Myocyte (in vitro differentiated cells): Measurements from ENCODE around the gene SH2D7. TPM values are rescaled to one million over a fixed set of nuclear protein-coding genes. Genes with fewer than 3 reads are reported as not detected.
A peak's percentile ranks its signal among the peaks of the same experiment; 100 is the strongest.

ENCODE experiments used
- DNase-seq: peaks from one replicate; pipeline ENCODE4 v3.0.0-alpha.2; 2012; ENCODE audit warnings: low read depth
- polyA plus RNA-seq: library from polyadenylated mRNA; unstranded; fragments of >200 nt; gene quantifications from one replicate; pipeline ENCODE4 v1.2.1, GENCODE V29; 2012; ENCODE audit warnings: missing spikeins
- total RNA-seq: library from RNA; depleted of rRNA; stranded (reverse); fragments of >200 nt; gene quantifications from 2 replicates; pipeline ENCODE4 v1.2.3, GENCODE V29; 2014

SH2D7 gene
- 0.16 and 0.31 TPM in 2 replicates for total RNA-seq
- polyA plus RNA-seq = 0.24 TPM

GRCh38 chr15:78092261-78093041 is at the start of gene SH2D7:
SH2D7 (plus strand) TSS chr15:78092561; CDS start chr15:78092585, 24 bp downstream.
- peak; percentile 69 for DNase-seq

GRCh38 chr15:78044407-78045155 is 47.8 kb upstream of the SH2D7 start:
- DNase-seq = no peak

GRCh38 chr15:78045189-78045588 is 47.2 kb upstream of the SH2D7 start:
- no peak for DNase-seq

GRCh38 chr15:78046796-78047341 is 45.5 kb upstream of the SH2D7 start:
- no peak for DNase-seq

- peak; percentile 79 for DNase-seq
These were observed 44.4 kb upstream of the SH2D7 start for GRCh38 chr15:78047761-78048627.

- DNase-seq = no peak
These were observed 43.8 kb upstream of the SH2D7 start for GRCh38 chr15:78048628-78048920.

- DNase-seq = peak; percentile 76
These were observed 42.5 kb upstream of the SH2D7 start for GRCh38 chr15:78049691-78050440.

GRCh38 chr15:78050441-78050809 is 41.9 kb upstream of the SH2D7 start:
- DNase-seq = no peak

GRCh38 chr15:78050826-78051225 is 41.5 kb upstream of the SH2D7 start:
- peak; percentile 58 for DNase-seq

GRCh38 chr15:78051596-78051995 is 40.8 kb upstream of the SH2D7 start:
- no peak for DNase-seq

- no peak for DNase-seq
These were observed 40.4 kb upstream of the SH2D7 start for GRCh38 chr15:78052001-78052401.

- no peak for DNase-seq
These were observed 39.8 kb upstream of the SH2D7 start for GRCh38 chr15:78052545-78052944.

- DNase-seq = no peak
These were observed 37.8 kb upstream of the SH2D7 start for GRCh38 chr15:78054518-78054917.

GRCh38 chr15:78054966-78055365 is 37.4 kb upstream of the SH2D7 start:
- DNase-seq = no peak

GRCh38 chr15:78055919-78056713 is 36.2 kb upstream of the SH2D7 start:
- no peak for DNase-seq

- peak; percentile 89 for DNase-seq
These were observed 35.6 kb upstream of the SH2D7 start for GRCh38 chr15:78056714-78057269.

- DNase-seq = no peak
These were observed 34.6 kb upstream of the SH2D7 start for GRCh38 chr15:78057803-78058202.

- DNase-seq = peak; percentile 86
These were observed 33.9 kb upstream of the SH2D7 start for GRCh38 chr15:78058401-78058935.

GRCh38 chr15:78059110-78059839 is 33.1 kb upstream of the SH2D7 start:
- peak; percentile 93 for DNase-seq
